Retina (tissue), 1 donor: ENCODE measurements around the gene SLC25A26.
"Not testable (repeated sequence)": the region's sequence is repeated elsewhere in the genome, so short reads cannot be mapped to it uniquely, and the experiment has no call there.

Source experiments
- DNase-seq: peaks from one replicate; pipeline ENCODE4 v3.0.0-alpha.2; 2016

Gene SLC25A26

GRCh38 chr3:66270701-66271100 lies 49.9 kb downstream of the SLC25A26 start:
- no peak for DNase-seq

- no peak for DNase-seq
Observed at GRCh38 chr3:66271231-66271630, 50.4 kb downstream of the SLC25A26 start.

DNA sequence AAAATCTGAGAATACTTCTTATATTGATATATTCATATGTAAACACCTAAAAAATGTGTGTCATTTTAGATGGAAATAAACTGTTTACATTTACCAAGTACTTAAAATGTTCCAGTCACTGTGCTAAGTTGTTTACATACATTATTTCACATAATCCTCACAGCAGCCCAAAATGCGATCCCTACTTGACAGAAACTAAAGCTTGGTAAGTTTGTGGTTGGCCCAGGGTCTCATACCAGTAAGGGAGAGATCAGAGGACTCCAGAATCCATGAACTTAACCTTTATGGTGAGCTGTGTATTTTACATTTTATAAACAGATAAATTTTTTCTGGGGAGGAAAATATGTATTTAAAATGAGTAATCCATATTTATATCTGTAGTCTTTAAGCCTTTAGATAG lies 51.2 kb downstream of the SLC25A26 start:
- no peak for DNase-seq

- DNase-seq = not testable (repeated sequence)
Observed at GRCh38 chr3:66274837-66275236, 54.0 kb downstream of the SLC25A26 start.

- peak; percentile 61 for DNase-seq
Observed at GRCh38 chr3:66276705-66277274, 56.0 kb downstream of the SLC25A26 start.

DNA sequence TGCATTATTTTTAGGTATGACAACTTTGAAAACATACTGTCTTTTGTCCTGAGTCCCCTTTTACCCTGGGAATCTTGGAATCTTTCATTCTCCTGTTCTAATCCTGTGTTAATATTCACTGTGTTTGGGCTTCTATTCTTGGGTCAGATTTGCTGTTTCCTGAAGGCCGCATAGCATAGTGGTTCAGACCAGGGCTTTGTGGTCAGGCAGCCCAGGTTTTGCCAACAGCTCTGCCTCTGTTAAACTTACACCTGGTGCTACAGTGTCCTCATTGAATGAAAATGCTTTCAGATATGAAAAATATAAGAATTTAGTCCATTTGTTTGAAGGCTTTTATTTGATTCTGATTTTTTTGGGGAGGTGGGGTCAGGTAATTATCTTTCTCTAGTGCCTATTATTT lies 58.4 kb downstream of the SLC25A26 start:
- DNase-seq = no peak

GRCh38 chr3:66280304-66280703 lies 59.5 kb downstream of the SLC25A26 start:
- no peak for DNase-seq

GRCh38 chr3:66291922-66292321 lies 71.1 kb downstream of the SLC25A26 start:
- not testable (repeated sequence) for DNase-seq

DNA sequence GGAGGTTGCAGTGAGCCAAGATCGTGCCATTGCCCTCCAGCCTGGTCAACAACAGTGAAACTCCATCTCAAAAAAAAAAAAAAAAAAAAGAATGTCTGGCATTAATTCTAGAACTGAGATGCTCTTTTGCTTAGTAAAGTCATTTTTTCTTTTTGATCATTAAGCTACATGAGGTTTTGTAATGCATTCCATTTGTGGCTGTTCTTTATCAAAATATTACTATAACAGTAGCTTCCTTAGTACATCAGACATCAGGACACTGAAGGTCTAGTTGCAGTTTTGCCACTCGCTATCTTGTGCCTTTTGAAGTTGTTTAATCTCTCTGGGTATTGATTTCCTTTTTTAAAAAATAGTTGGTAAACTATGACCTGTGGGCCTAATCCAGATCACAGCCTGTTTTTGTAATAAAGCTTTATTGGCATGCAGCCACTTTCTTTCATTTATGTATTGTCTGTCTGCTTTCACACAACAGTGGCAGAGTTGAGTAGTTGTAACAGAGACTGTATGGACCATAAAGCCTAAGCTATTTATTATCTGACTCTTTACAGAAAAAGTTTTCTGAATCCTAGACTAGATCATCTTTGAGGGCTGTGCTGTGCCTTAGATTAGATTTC lies 76.6 kb downstream of the SLC25A26 start:
- DNase-seq = no peak

DNA sequence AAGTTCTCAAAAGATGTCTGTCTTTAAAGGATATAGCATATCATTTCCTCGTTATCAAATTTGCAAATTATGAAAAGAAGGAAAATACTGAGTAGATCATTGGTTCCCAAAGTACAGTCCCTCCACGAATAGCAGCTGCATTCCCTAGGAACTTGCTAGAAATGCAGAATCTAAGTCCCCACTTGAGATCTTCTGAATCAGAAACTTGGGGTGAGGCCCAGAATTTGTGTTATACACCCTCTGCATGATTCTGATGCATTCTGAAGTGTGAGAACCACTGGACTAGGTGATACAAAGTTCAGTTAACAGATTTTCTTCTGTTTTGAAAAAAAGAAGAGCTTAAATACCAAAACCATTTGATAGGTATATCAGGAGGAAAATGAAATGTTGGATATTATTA lies 77.1 kb downstream of the SLC25A26 start:
- DNase-seq = no peak

DNA sequence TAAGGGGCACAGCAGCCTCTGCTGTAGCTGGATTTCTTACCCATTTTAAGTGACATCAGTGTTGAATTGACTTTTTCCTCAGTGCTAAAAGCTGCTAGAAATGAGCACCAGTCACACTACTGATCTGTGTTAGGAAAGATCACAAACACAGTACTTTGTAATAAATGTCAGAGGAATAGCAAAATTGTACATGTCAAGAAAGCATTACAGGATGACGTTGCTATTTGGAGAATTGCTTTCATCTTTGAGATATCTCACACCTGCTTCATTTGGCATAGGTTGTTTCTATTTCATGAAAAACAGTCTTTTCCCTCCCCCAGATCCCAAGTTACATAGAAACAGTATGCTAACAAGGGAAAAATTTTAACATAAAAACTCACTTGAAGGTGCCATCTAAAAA lies 77.8 kb downstream of the SLC25A26 start:
- no peak for DNase-seq

DNA sequence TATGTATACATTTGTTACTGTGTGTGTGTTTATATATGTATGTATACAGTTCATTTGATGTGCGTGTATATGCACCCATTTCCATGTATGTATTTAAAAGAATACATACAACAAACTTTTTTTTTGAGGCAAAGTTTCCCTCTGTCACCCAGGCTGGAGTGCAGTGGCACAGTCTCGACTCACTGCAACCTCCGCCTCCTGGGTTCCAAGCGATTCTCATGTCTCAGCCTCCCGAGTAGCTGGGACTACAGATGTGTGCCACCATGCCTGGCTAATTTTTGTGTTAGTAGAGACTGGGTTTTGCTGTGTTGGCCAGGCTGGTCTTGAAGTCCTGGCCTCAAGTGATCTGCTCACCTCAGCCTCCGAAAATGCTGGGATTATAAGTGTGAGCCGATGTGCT lies 78.3 kb downstream of the SLC25A26 start:
- DNase-seq = not testable (repeated sequence)

DNA sequence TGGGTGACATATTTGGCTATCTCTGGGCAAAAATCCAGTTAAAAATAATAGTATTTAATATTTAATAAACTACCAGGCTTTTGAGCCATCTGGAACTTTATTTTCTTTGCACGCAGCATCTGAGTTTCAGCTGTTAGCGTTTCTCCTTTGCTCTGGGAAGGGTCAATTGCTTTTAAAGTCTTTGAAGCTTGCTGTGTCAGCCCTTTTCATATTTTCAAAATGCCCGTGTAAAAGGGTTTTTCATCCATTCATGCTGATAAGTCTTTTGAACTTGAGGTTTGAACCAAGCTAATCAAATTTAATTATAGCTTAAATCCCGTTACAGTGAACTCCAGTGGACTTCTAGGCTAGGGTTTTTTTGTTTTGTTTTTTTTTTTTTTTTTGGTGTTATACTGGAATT lies 79.1 kb downstream of the SLC25A26 start:
- DNase-seq = no peak

DNA sequence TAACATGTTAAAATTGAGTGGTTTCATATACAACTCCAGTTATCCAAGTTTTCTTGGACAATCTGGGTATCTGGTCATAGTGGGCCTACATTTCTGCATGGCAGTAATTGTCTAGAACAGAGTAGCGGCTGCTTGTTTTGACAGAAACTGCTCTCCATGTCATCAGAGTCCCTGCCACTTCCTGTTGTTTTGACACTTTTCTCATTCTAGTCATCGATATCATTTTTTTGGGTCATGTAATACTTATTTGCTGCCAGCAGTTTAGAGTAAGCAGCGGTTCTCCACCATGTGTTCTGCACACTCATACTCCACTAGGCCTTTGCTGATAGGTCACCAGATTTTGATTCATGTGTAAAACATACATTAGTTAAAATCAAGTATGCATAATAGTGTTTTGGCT lies 81.5 kb downstream of the SLC25A26 start:
- DNase-seq = no peak

GRCh38 chr3:66303491-66303901 lies 82.7 kb downstream of the SLC25A26 start:
- DNase-seq = peak; percentile 24

DNA sequence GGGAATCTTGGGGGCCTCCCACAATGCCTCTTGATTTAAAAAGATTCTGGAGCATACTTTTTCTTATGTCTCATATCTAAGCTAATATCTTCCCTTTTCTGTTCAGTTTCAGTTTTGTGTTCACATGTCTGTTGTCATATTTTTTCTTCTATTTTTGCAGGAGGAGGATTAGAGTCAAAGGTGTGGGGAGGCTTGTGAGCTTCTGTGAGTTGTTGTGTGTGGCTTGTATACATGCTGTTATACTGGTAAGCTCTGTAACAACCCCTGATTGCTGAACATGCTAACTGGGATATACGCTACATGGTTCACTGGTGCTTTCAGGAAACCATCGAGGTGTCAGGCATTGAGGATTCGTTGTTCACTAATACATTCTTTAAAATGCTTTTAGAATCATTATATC lies 83.5 kb downstream of the SLC25A26 start:
- DNase-seq = no peak

- not testable (repeated sequence) for DNase-seq
Observed at GRCh38 chr3:66306086-66306485, 85.3 kb downstream of the SLC25A26 start.

- DNase-seq = not testable (repeated sequence)
Observed at GRCh38 chr3:66306991-66307390, 86.2 kb downstream of the SLC25A26 start.

DNA sequence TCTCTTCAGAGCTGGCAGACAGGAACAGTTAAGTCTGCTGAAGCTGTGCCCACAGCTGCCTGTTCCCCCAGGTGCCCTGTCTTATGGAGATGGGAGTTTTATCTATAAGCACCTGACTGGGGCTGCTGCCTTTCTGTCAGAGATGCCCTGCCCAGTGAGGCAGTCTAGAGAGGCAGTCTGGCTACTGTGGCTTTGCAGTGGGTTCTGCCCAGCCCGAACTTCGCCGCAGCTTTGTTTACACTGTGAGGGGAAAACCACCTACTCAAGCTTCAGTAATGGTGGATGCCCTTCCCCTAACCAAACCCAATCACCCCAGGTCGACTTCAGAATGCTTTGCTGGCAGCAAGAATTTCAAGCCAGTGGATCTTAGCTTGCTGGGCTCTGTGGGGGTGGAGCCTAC lies 91.2 kb downstream of the SLC25A26 start:
- no peak for DNase-seq

DNA sequence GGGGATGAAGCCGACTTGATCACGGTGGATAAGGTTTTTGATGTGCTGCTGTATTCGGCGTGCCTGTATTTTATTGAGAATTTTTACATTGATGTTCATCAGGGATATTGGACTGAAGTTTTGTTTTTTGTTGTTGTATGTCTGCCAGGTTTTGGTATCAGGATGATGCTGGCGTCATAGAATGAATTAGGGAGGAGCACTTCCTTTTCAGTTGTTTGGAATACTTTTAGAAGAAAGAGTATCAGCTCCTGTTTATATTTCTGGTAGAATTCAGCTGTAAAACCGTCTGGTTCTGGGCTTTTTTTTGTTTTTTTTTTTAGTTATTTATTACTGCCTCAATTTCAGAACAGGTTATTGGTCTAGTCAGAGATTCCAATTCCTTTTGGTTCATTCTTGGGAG lies 93.7 kb downstream of the SLC25A26 start:
- no peak for DNase-seq

DNA sequence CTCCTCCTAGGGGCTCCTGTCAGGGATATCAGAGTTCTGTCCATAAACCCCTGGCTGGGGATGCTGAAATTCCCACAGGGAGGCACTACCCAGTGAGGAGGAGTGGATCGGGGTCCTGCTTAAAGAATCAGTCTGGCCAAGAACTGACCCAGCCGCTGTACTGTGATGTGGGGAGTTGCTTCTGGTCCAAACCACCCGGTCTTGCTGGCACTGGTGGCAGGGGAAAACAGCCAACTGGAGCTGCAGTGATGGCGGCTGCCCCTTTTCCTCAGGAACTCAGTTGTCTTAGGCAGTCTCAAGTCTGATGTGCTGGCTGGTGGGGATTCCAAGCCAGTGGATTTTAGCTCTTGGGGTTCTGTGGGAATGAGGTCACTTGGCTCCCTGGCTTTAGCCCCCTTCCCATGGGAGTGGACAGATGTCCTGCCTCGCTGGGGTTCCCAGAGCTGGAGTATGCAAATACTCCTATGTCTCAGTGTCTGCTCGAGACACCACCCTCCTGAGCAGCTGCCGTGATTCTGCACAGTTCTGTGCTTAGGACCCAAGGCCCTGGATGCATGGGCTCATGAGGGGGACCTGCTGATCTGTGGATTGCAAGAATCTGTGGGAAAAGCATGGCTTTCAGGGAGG lies 97.1 kb downstream of the SLC25A26 start:
- DNase-seq = peak; percentile 28

- no peak for DNase-seq
Observed at GRCh38 chr3:66320390-66320789, 99.6 kb downstream of the SLC25A26 start.

DNA sequence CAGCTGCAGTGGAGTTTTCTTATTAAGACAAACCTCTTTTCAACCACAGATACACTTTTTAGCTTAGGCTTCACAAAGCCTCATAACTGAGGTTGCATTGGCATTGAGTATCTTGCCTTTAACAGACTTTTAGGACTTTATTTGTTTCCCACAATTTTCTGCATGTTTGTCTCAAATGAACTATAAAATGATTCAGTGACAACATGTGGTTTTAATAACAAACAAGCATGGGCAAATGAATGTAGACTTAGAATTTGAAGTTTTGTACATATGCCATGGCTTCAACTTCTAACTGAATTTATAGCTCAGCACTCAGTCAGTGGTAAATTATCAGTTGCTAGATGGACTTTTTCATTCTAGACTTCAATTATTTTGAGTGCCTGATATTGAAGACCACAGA lies 101.6 kb downstream of the SLC25A26 start:
- no peak for DNase-seq

- no peak for DNase-seq
Observed at GRCh38 chr3:66326340-66326739, 105.5 kb downstream of the SLC25A26 start.

GRCh38 chr3:66335671-66336070 lies 114.9 kb downstream of the SLC25A26 start:
- no peak for DNase-seq
